Cardiac muscle cell (in vitro differentiated cells and primary cell): Measurements from ENCODE around the gene PLD5. TPM values are rescaled to one million over a fixed set of nuclear protein-coding genes. Genes with fewer than 3 reads are reported as not detected.

Experiments
- DNase-seq, 2 donors: peaks; one replicate each; pipeline versions ENCODE4 v3.0.0 to v3.0.0-alpha.2; 2010 to 2017; ENCODE audit warnings: low read depth in 1 of 2, low spot score in 1 of 2
- H3K27ac ChIP-seq: fragments of 200-600 bp; sonication (generic); 2 replicates; pipeline ENCODE4 v1.5.1; 2016
- H3K27me3 ChIP-seq: fragments of 200-600 bp; sonication (generic); 2 replicates; pipeline ENCODE4 v1.6.0; 2016; ENCODE audit warnings: control low read depth
- H3K36me3 ChIP-seq: fragments of 200-600 bp; sonication (generic); 2 replicates; pipeline ENCODE4 v1.5.1; 2016; ENCODE audit warnings: control low read depth
- H3K4me1 ChIP-seq: fragments of 200-600 bp; sonication (generic); 2 replicates; pipeline ENCODE4 v1.8.1; 2017; ENCODE audit warnings: low read depth, mild to moderate bottlenecking, mixed run types
- H3K4me3 ChIP-seq: fragments of 200-600 bp; sonication (generic); 2 replicates; pipeline ENCODE4 v1.5.1; 2016; ENCODE audit warnings: mild to moderate bottlenecking
- H3K9me3 ChIP-seq: fragments of 200-600 bp; sonication (generic); 2 replicates; pipeline ENCODE4 v1.5.1; 2017; ENCODE audit warnings: low read depth, mild to moderate bottlenecking, control low read depth
- CTCF ChIP-seq: IDR thresholded peaks from 2 replicates; pipeline ENCODE4 v1.5.1; 2012; ENCODE audit warnings: low read depth, mild to moderate bottlenecking, low read length
- polyA plus RNA-seq: library from polyadenylated mRNA; unstranded; fragments of >200 nt; fragmentation: Nextera tagmentation; extraction: Ambion mirVana; gene quantifications from 2 replicates; pipeline ENCODE4 v1.2.1, GENCODE V29; 2016
- total RNA-seq: library from RNA; depleted of rRNA; stranded (reverse); fragments of >200 nt; gene quantifications from 2 replicates; pipeline ENCODE4 v1.2.3, GENCODE V29; 2016

Gene PLD5
- total and polyA plus RNA-seq, 2 experiments from 2014 or later: 0.03 to 0.06 TPM

- no peak for DNase-seq
- Histone ChIP-seq H3K27ac (no peak overlapping the region), H3K4me3 (no peak overlapping the region), H3K9me3 (no peaks in the 10 kb centered on the region), H3K36me3 (no peaks in the 10 kb centered on the region), H3K4me1 (no peaks in the 10 kb centered on the region), H3K27me3 (no peaks in the 10 kb centered on the region)
- no peak for TF ChIP-seq CTCF
These were observed 99.3 kb downstream of the PLD5 start for GRCh38 chr1:242425232-242425631.

GRCh38 chr1:242416657-242417056 lies 107.8 kb downstream of the PLD5 start:
- Histone ChIP-seq H3K9me3 (no peaks in the 10 kb centered on the region), H3K4me1 (no peaks in the 10 kb centered on the region), H3K27me3 (no peaks in the 10 kb centered on the region), H3K27ac (no peak overlapping the region), H3K4me3 (no peak overlapping the region), H3K36me3 (no peaks in the 10 kb centered on the region)
- no peak for TF ChIP-seq CTCF
- no peak for DNase-seq

- Histone ChIP-seq H3K4me1 (no peaks in the 10 kb centered on the region), H3K27me3 (no peaks in the 10 kb centered on the region), H3K27ac (no peak overlapping the region), H3K9me3 (no peaks in the 10 kb centered on the region), H3K4me3 (no peak overlapping the region), H3K36me3 (no peaks in the 10 kb centered on the region)
- DNase-seq: no peak
- TF ChIP-seq CTCF: no peak
These were observed 111.6 kb downstream of the PLD5 start for GRCh38 chr1:242412921-242413320.

- no peaks in the 10 kb centered on the region for H3K36me3 ChIP-seq
- DNase-seq: no peak
- H3K4me1 ChIP-seq: no peaks in the 10 kb centered on the region
- no peaks in the 10 kb centered on the region for H3K9me3 ChIP-seq
- H3K27me3 ChIP-seq: no peaks in the 10 kb centered on the region
- H3K27ac ChIP-seq: no peak overlapping the region
- no peak for TF ChIP-seq CTCF
- no peak overlapping the region for H3K4me3 ChIP-seq
These were observed 112.6 kb downstream of the PLD5 start for GRCh38 chr1:242411901-242412300.

GRCh38 chr1:242405947-242406346 lies 118.5 kb downstream of the PLD5 start:
- no peak overlapping the region for H3K27ac ChIP-seq
- H3K4me3 ChIP-seq: no peak overlapping the region
- H3K9me3 ChIP-seq: no peaks in the 10 kb centered on the region
- no peak for TF ChIP-seq CTCF
- no peak for DNase-seq
- no peaks in the 10 kb centered on the region for H3K4me1 ChIP-seq
- H3K27me3 ChIP-seq: no peaks in the 10 kb centered on the region
- H3K36me3 ChIP-seq: no peaks in the 10 kb centered on the region

GRCh38 chr1:242404296-242404695 lies 120.2 kb downstream of the PLD5 start:
- Histone ChIP-seq H3K27ac (no peak overlapping the region), H3K27me3 (no peaks in the 10 kb centered on the region), H3K36me3 (no peaks in the 10 kb centered on the region), H3K4me3 (no peak overlapping the region), H3K4me1 (no peaks in the 10 kb centered on the region), H3K9me3 (no peaks in the 10 kb centered on the region)
- no peak for DNase-seq
- no peak for TF ChIP-seq CTCF
